Progenitor cell of endocrine pancreas (in vitro differentiated cells): ENCODE measurements around the gene CHD1. TPM values are rescaled to one million over a fixed set of nuclear protein-coding genes. Genes with fewer than 3 reads are reported as not detected.
"Not testable (repeated sequence)": the region's sequence is repeated elsewhere in the genome, so short reads cannot be mapped to it uniquely, and the experiment has no call there.

Experiments
- DNase-seq: peaks from one replicate; pipeline ENCODE4 v3.0.0; 2021; ENCODE audit warnings: low spot score; ENCODE audit not compliant: unreplicated experiment
- H3K27ac Mint-ChIP-seq: 2 replicates; pipeline ENCODE4 v1.8.0; 2021; ENCODE audit warnings: mild to moderate bottlenecking, moderate library complexity, mixed read lengths
- H3K27me3 Mint-ChIP-seq: 2 replicates; pipeline ENCODE4 v1.8.0; 2021; ENCODE audit warnings: mixed read lengths
- H3K36me3 Mint-ChIP-seq: 2 replicates; pipeline ENCODE4 v1.8.0; 2022; ENCODE audit warnings: mixed read lengths; ENCODE audit not compliant: insufficient read depth
- H3K4me1 Mint-ChIP-seq: 2 replicates; pipeline ENCODE4 v1.8.0; 2021; ENCODE audit warnings: low read depth, mixed read lengths
- H3K4me3 Mint-ChIP-seq: 2 replicates; pipeline ENCODE4 v1.8.0; 2021; ENCODE audit warnings: low read depth, mild to moderate bottlenecking, moderate library complexity, mixed read lengths
- H3K9me3 Mint-ChIP-seq: 2 replicates; pipeline ENCODE4 v1.8.0; 2021; ENCODE audit warnings: low read depth, mixed read lengths
- total RNA-seq: library from RNA; stranded (reverse); gene quantifications from 2 replicates; pipeline ENCODE4 v1.2.1, GENCODE V29; 2021
- TF ChIP-seq, protein P1 (sequence below): fragments of 200-600 bp; sonication (generic); IDR thresholded peaks from one replicate; pipeline ENCODE4 v1.5.0; 2021; ENCODE audit warnings: antibody characterized with exemption, mild to moderate bottlenecking; ENCODE audit not compliant: unreplicated experiment

The CHD1 gene
- total RNA-seq, 1 donor from 2014 or later = 61.0 TPM

DNA sequence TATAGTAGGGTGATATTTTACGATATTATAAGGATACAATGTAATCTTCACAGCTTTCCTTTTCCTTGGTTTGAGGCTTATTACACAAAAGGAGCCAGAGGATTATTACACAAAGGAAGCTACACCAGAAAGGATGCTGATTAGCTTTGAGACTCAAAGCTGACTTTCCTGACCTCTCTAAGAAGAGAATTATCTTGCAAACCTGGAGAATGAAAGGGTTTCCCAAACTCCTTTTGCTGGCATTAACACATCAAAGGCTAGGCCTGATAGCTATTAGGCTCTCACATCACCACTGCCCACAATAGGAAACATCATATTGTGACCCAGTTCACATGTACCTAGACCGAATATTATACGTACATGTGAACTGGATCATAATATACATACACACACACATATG, 34.2 kb upstream of the CHD1 start:
- no peaks in the 10 kb centered on the region for H3K27me3 Mint-ChIP-seq
- TF ChIP-seq, protein P1, sequence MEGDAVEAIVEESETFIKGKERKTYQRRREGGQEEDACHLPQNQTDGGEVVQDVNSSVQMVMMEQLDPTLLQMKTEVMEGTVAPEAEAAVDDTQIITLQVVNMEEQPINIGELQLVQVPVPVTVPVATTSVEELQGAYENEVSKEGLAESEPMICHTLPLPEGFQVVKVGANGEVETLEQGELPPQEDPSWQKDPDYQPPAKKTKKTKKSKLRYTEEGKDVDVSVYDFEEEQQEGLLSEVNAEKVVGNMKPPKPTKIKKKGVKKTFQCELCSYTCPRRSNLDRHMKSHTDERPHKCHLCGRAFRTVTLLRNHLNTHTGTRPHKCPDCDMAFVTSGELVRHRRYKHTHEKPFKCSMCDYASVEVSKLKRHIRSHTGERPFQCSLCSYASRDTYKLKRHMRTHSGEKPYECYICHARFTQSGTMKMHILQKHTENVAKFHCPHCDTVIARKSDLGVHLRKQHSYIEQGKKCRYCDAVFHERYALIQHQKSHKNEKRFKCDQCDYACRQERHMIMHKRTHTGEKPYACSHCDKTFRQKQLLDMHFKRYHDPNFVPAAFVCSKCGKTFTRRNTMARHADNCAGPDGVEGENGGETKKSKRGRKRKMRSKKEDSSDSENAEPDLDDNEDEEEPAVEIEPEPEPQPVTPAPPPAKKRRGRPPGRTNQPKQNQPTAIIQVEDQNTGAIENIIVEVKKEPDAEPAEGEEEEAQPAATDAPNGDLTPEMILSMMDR = no peak
- H3K9me3 Mint-ChIP-seq = peaks cover 13% of the 10 kb centered on the region
- no peak overlapping the region for H3K27ac Mint-ChIP-seq
- no peak overlapping the region for H3K4me3 Mint-ChIP-seq
- DNase-seq = no peak
- H3K4me1 Mint-ChIP-seq = no peaks in the 10 kb centered on the region
- H3K36me3 Mint-ChIP-seq = no peaks in the 10 kb centered on the region

DNA sequence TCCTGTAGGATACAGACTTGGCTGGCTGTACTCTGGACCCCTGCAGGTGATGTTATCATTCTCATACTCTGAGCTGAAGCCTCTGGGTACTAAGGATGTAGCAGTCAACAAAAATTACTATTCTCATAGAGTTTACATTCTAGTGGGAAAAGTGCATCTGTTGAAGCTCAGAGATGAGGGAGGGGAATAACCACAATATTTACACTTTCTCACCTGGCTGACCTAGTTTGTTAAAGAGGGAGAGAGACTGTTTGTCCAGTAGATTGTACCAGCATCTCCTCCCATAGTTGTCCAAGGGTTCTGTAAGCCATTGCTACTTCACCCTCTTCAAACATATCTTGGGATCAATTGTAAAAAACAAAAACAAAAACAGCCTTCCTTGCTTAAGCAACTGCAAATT, 33.8 kb upstream of the CHD1 start:
- Mint-ChIP-seq H3K27me3 (no peaks in the 10 kb centered on the region), H3K4me1 (no peaks in the 10 kb centered on the region), H3K9me3 (peaks cover 13% of the 10 kb centered on the region), H3K36me3 (no peaks in the 10 kb centered on the region), H3K4me3 (no peak overlapping the region), H3K27ac (no peak overlapping the region)
- TF ChIP-seq, protein P1 = no peak
- no peak for DNase-seq

DNA sequence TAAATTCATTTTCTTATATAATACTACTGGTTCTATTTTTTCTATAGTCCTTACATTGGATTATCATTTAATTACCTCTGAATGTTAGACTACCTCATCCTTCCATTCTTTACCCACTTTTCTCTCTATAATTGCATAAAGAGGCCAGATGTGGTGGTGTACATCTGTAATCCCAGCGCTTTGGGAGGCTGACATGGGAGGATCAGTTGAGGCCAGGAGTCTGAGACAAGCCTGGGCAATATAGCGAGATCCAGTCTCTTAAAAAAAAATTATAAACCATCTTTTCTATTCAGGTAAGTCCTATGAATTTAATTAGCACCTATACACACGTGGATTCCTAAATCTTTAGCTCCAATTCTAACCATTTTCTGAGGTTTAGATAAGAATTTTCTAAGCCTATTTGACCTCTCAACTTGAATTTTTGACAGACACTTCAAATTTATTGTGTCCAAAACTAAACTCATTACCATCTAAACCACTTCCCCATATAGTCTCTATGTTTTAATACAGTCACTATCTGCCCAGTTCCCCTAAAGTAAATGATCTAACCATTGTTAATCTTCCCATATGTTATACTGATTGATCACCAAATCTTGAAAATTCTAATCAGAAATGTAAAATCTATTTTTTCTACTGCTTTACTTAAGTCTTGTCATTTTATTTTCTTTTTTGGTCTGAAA, 33.0 kb upstream of the CHD1 start:
- Mint-ChIP-seq H3K27me3 (no peaks in the 10 kb centered on the region), H3K9me3 (peaks cover 10% of the 10 kb centered on the region), H3K27ac (no peak overlapping the region), H3K4me1 (no peaks in the 10 kb centered on the region), H3K4me3 (no peak overlapping the region), H3K36me3 (no peaks in the 10 kb centered on the region)
- DNase-seq = no peak
- TF ChIP-seq, protein P1 = no peak

DNA sequence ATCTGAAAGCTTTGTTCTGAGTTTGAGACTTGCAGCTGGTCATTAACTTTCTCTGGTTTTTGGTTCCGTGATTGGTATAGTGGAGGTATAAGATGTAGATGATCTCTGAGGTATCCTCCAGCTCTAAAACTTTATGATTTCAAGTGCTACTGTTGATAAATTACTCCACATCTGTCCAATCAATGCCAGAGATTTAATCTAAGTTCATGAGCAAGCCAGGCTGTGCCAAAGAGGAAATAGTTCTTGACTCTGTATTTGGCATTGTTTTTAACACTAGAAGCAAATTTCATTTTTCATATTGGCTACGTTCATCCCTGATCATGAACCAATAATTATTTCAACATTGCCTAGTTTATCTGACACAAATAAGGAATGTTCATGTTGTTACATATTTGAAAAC, 28.5 kb upstream of the CHD1 start:
- Mint-ChIP-seq H3K4me3 (no peak overlapping the region), H3K36me3 (peaks cover 3% of the 10 kb centered on the region), H3K4me1 (no peaks in the 10 kb centered on the region), H3K27ac (no peak overlapping the region), H3K27me3 (no peaks in the 10 kb centered on the region), H3K9me3 (no peaks in the 10 kb centered on the region)
- TF ChIP-seq, protein P1 = no peak
- no peak for DNase-seq

DNA sequence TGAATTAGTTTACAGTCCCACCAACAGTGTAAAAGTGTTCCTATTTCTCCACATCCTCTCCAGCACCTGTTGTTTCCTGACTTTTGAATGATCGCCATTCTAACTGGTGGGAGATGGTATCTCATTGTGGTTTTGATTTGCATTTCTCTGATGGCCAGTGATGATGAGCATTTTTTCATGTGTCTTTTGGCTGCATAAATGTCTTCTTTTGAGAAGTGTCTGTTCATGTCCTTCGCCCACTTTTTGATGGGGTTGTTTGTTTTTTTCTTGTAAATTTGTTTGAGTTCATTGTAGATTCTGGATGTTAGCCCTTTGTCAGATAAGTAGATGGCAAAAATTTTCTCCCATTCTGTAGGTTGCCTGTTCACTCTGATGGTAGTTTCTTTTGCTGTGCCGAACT, 27.1 kb upstream of the CHD1 start:
- H3K27ac Mint-ChIP-seq, H3K36me3 Mint-ChIP-seq: not testable (repeated sequence)

DNA sequence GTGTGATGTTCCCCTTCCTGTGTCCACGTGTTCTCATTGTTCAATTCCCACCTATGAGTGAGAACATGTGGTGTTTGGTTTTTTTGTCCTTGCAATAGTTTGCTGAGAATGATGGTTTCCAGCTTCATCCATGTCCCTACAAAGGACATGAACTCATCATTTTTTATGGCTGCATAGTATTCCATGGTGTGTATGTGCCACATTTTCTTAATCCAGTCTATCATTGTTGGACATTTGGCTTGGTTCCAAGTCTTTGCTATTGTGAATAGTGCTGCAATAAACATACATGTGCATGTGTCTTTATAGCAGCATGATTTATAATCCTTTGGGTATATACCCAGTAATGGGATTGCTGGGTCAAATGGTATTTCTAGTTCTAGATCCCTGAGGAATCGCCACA, 26.7 kb upstream of the CHD1 start:
- not testable (repeated sequence) for DNase-seq, H3K27ac Mint-ChIP-seq, H3K27me3 Mint-ChIP-seq, H3K36me3 Mint-ChIP-seq, H3K4me3 Mint-ChIP-seq, H3K4me1 Mint-ChIP-seq, H3K9me3 Mint-ChIP-seq

More for the DNA sequence above, 27.1 kb upstream of the CHD1 start:
- not testable (repeated sequence) for H3K4me1 Mint-ChIP-seq, H3K4me3 Mint-ChIP-seq, H3K9me3 Mint-ChIP-seq, DNase-seq, H3K27me3 Mint-ChIP-seq
